GM23338 (cell line): ENCODE measurements around the gene SPTB. TPM values are rescaled to one million over a fixed set of nuclear protein-coding genes. Genes with fewer than 3 reads are reported as not detected.

Source experiments
- ATAC-seq: fragments of 200-7000 bp; cut with Tn5 transposase; 3 replicates; pipeline ENCODE4 v1.9.1; 2020
- DNase-seq: peaks from one replicate; pipeline ENCODE4 v3.0.0-alpha.2; 2015; ENCODE audit warnings: low spot score
- H2AFZ ChIP-seq: fragments of 200-600 bp; sonication (generic); 2 replicates; pipeline ENCODE4 v1.8.0; 2016; ENCODE audit warnings: antibody characterized with exemption, mild to moderate bottlenecking, moderate library complexity
- H3F3A ChIP-seq: fragments of 200-600 bp; sonication (generic); replicated peaks from 2 replicates; pipeline ENCODE4 v1.8.0; 2017; ENCODE audit warnings: antibody characterized with exemption, mixed run types, low read depth
- H3K27ac ChIP-seq: fragments of 200-600 bp; sonication (generic); 2 replicates; pipeline ENCODE4 v1.6.1; 2016; ENCODE audit warnings: low read depth
- H3K27me3 ChIP-seq: fragments of 200-600 bp; sonication (generic); 2 replicates; pipeline ENCODE4 v1.8.0; 2016; ENCODE audit warnings: mild to moderate bottlenecking, mixed run types, moderate library complexity; ENCODE audit not compliant: insufficient read depth
- H3K36me3 ChIP-seq: fragments of 200-600 bp; sonication (generic); 2 replicates; pipeline ENCODE4 v1.8.0; 2016; ENCODE audit warnings: mild to moderate bottlenecking; ENCODE audit not compliant: insufficient read depth
- H3K4me1 ChIP-seq: fragments of 200-600 bp; sonication (generic); 2 replicates; pipeline ENCODE4 v1.8.0; 2016; ENCODE audit warnings: mild to moderate bottlenecking, moderate library complexity; ENCODE audit not compliant: insufficient read depth
- H3K4me2 ChIP-seq: fragments of 200-600 bp; sonication (generic); 2 replicates; pipeline ENCODE4 v1.7.1; 2017; ENCODE audit warnings: mixed run types
- H3K4me3 ChIP-seq: fragments of 200-600 bp; sonication (generic); 2 replicates; pipeline ENCODE4 v1.6.1; 2016; ENCODE audit warnings: mixed run types
- H3K79me2 ChIP-seq: fragments of 200-600 bp; sonication (generic); replicated peaks from 2 replicates; pipeline ENCODE4 v1.8.0; 2017; ENCODE audit warnings: mild to moderate bottlenecking; ENCODE audit not compliant: insufficient read depth
- H3K9me2 ChIP-seq: fragments of 200-600 bp; sonication (generic); 2 replicates; pipeline ENCODE4 v1.8.0; 2017; ENCODE audit not compliant: insufficient read depth
- H4K20me1 ChIP-seq: fragments of 200-600 bp; sonication (generic); replicated peaks from 2 replicates; pipeline ENCODE4 v1.8.0; 2017; ENCODE audit warnings: mild to moderate bottlenecking; ENCODE audit not compliant: insufficient read depth
- H3K27ac Mint-ChIP-seq: 2 replicates; pipeline ENCODE4 v1.8.0; 2020; ENCODE audit warnings: inconsistent platforms, mild to moderate bottlenecking, moderate library complexity, mixed read lengths
- H3K27me3 Mint-ChIP-seq: 3 replicates; pipeline ENCODE4 v1.8.0; 2022; ENCODE audit warnings: low read depth, mild to moderate bottlenecking, moderate library complexity, mixed read lengths, inconsistent platforms; ENCODE audit not compliant: insufficient read depth, poor library complexity
- H3K36me3 Mint-ChIP-seq: 3 replicates; pipeline ENCODE4 v1.8.0; 2021; ENCODE audit warnings: low read depth, mild to moderate bottlenecking, inconsistent platforms, moderate library complexity, mixed read lengths
- H3K4me1 Mint-ChIP-seq: 3 replicates; pipeline ENCODE4 v1.8.0; 2020; ENCODE audit warnings: mild to moderate bottlenecking, inconsistent platforms, mixed read lengths
- H3K4me3 Mint-ChIP-seq: 3 replicates; pipeline ENCODE4 v1.8.0; 2021; ENCODE audit warnings: moderate library complexity, mild to moderate bottlenecking, inconsistent platforms, mixed read lengths
- H3K9me3 Mint-ChIP-seq: 3 replicates; pipeline ENCODE4 v1.8.0; 2020; ENCODE audit warnings: moderate library complexity, mild to moderate bottlenecking, inconsistent platforms, mixed read lengths
- CREB1 ChIP-seq: fragments of 250-450 bp; sonication (Bioruptor Pico); IDR thresholded peaks from 2 replicates; pipeline ENCODE4 v1.5.0; 2020; ENCODE audit warnings: low read depth, mild to moderate bottlenecking, moderate library complexity
- ETS1 ChIP-seq: IDR thresholded peaks from 2 replicates; pipeline ENCODE4 v1.6.1; 2016; ENCODE audit warnings: antibody characterized with exemption
- EZH2 ChIP-seq: fragments of 200-600 bp; sonication (generic); IDR thresholded peaks from one replicate; pipeline ENCODE4 v1.8.0; 2017; ENCODE audit warnings: antibody characterized with exemption, mild to moderate bottlenecking, low read depth; ENCODE audit not compliant: unreplicated experiment
- EZH2phosphoT487 ChIP-seq: fragments of 200-600 bp; sonication (generic); IDR thresholded peaks from one replicate; pipeline ENCODE4 v1.8.1; 2018; ENCODE audit warnings: antibody characterized with exemption; ENCODE audit not compliant: unreplicated experiment
- JUNB ChIP-seq: IDR thresholded peaks from one replicate; pipeline ENCODE4 v1.6.1; 2016; ENCODE audit warnings: antibody characterized with exemption; ENCODE audit not compliant: unreplicated experiment
- NANOG ChIP-seq: IDR thresholded peaks from 2 replicates; pipeline ENCODE4 v1.6.1; 2016; ENCODE audit warnings: antibody characterized with exemption, borderline replicate concordance
- REST ChIP-seq: IDR thresholded peaks from one replicate; pipeline ENCODE4 v1.6.1; 2018; ENCODE audit warnings: antibody characterized with exemption; ENCODE audit not compliant: unreplicated experiment
- STAT1 ChIP-seq: IDR thresholded peaks from one replicate; pipeline ENCODE4 v1.6.1; 2016; ENCODE audit warnings: antibody characterized with exemption; ENCODE audit not compliant: unreplicated experiment
- ZNF114 ChIP-seq: fragments of 250-450 bp; sonication (Bioruptor Pico); IDR thresholded peaks from 2 replicates; pipeline ENCODE4 v1.5.0; 2020; ENCODE audit warnings: mild to moderate bottlenecking, moderate library complexity
- ZNF331 ChIP-seq: fragments of 250-450 bp; sonication (Bioruptor Pico); IDR thresholded peaks from 2 replicates; pipeline ENCODE4 v1.5.0; 2020; ENCODE audit warnings: low read depth, mild to moderate bottlenecking, moderate library complexity
- ZNF462 ChIP-seq: fragments of 250-450 bp; sonication (Bioruptor Pico); IDR thresholded peaks from 2 replicates; pipeline ENCODE4 v1.5.0; 2020; ENCODE audit warnings: mild to moderate bottlenecking, moderate library complexity
- polyA plus RNA-seq: library from polyadenylated mRNA; unstranded; fragments of >200 nt; fragmentation: Nextera tagmentation; extraction: Ambion mirVana; gene quantifications from 2 replicates; pipeline ENCODE4 v1.2.1, GENCODE V29; 2016
- total RNA-seq: library from RNA; depleted of rRNA; stranded (reverse); fragments of >200 nt; shearing (Covaris generic); gene quantifications from 2 replicates; pipeline ENCODE4 v1.2.3, GENCODE V29; 2014

The SPTB gene
- total and polyA plus RNA-seq, 2 experiments from 2014 or later = 1.1 to 1.9 TPM

GRCh38 chr14:64861916-64862315, 17.8 kb downstream of the SPTB start (continued):
- TF ChIP-seq ZNF462 (CRISPR knock-in tag) = no peak

GRCh38 chr14:64860039-64860438, 19.7 kb downstream of the SPTB start:
- Mint-ChIP-seq H3K4me1 (peaks cover 36% of the 10 kb centered on the region), H3K9me3 (no peaks in the 10 kb centered on the region), H3K27me3 (no peaks in the 10 kb centered on the region), H3K4me3 (no peak overlapping the region), H3K36me3 (no peaks in the 10 kb centered on the region), H3K27ac (no peak overlapping the region)
- peaks cover 21% of the 10 kb centered on the region for H3K4me1 ChIP-seq
- no peak overlapping the region for H3K4me3 ChIP-seq
- H3K79me2 ChIP-seq = no peaks in the 10 kb centered on the region
- H3F3A ChIP-seq = 0 out of 2 replicates have a peak, but pooled peaks cover 5% of the 10 kb centered on the region
- H2AFZ ChIP-seq = no peak overlapping the region
- no peaks in the 10 kb centered on the region for H4K20me1 ChIP-seq
- ATAC-seq (no peak), DNase-seq (no peak)
- H3K36me3 ChIP-seq = no peaks in the 10 kb centered on the region
- no peak overlapping the region for H3K4me2 ChIP-seq
- H3K9me2 ChIP-seq = no peaks in the 10 kb centered on the region
- H3K27ac ChIP-seq = no peak overlapping the region
- no peaks in the 10 kb centered on the region for H3K27me3 ChIP-seq
- TF ChIP-seq JUNB (no peak), STAT1 (no peak), REST (no peak), NANOG (no peak), EZH2phosphoT487 (no peak), ZNF114 (no peak), ETS1 (no peak), ZNF331 (CRISPR knock-in tag) (no peak), EZH2 (no peak), CREB1 (CRISPR knock-in tag) (no peak)
